GM18511 (cell line): Measurements from ENCODE around the gene CHPT1.
"Not testable (repeated sequence)": the region's sequence is repeated elsewhere in the genome, so short reads cannot be mapped to it uniquely, and the experiment has no call there.

Experiments
- ATAC-seq: cut with Tn5 transposase; IDR thresholded peaks from one replicate; pipeline ENCODE4 v1.9.1; 2021; ENCODE audit warnings: mild to moderate bottlenecking, moderate library complexity; ENCODE audit not compliant: unreplicated experiment

CHPT1 gene

GRCh38 chr12:101681627-101682026, 15.8 kb upstream of the CHPT1 start:
- ATAC-seq, result not testable (repeated sequence)

- ATAC-seq, result no peak
Measured at GRCh38 chr12:101685092-101685491, 12.3 kb upstream of the CHPT1 start.

GRCh38 chr12:101686176-101686575, 11.3 kb upstream of the CHPT1 start:
- no peak for ATAC-seq

- no peak for ATAC-seq
Measured at GRCh38 chr12:101690544-101691098, 6.8 kb upstream of the CHPT1 start.

GRCh38 chr12:101691503-101692096, 5.8 kb upstream of the CHPT1 start:
- ATAC-seq, result no peak

- ATAC-seq, result no peak
Measured at GRCh38 chr12:101694297-101694848, 3.1 kb upstream of the CHPT1 start.

GRCh38 chr12:101694986-101695385, 2.5 kb upstream of the CHPT1 start:
- no peak for ATAC-seq

- no peak for ATAC-seq
Measured at GRCh38 chr12:101695706-101696105, 1.7 kb upstream of the CHPT1 start.

- ATAC-seq, result peak; percentile 35
Measured at GRCh38 chr12:101696251-101697196, 916 bp upstream of the CHPT1 start.

- peak; percentile 38 for ATAC-seq
Measured at GRCh38 chr12:101697930-101698799, 725 bp downstream of the CHPT1 start.

GRCh38 chr12:101698800-101699347, 1.4 kb downstream of the CHPT1 start:
- no peak for ATAC-seq

- no peak for ATAC-seq
Measured at GRCh38 chr12:101700299-101700820, 2.9 kb downstream of the CHPT1 start.

- no peak for ATAC-seq
Measured at GRCh38 chr12:101703487-101703886, 6.0 kb downstream of the CHPT1 start.

- ATAC-seq, result no peak
Measured at GRCh38 chr12:101706403-101706802, 9.0 kb downstream of the CHPT1 start.

- ATAC-seq, result no peak
Measured at GRCh38 chr12:101707131-101707782, 9.8 kb downstream of the CHPT1 start.

- ATAC-seq, result no peak
Measured at GRCh38 chr12:101710288-101710687, 12.8 kb downstream of the CHPT1 start.

GRCh38 chr12:101713059-101713682, 15.7 kb downstream of the CHPT1 start:
- ATAC-seq, result no peak

- no peak for ATAC-seq
Measured at GRCh38 chr12:101713930-101714329, 16.5 kb downstream of the CHPT1 start.

GRCh38 chr12:101714877-101715444, 17.5 kb downstream of the CHPT1 start:
- no peak for ATAC-seq
